Gastrocnemius medialis (tissue), 4 donors: Measurements from ENCODE around the gene PRPF38A.

Experiments used
- CTCF ChIP-seq, 5 experiments: fragments of 450-650 bp in 3 of 5; fragments of 200-600 bp in 2 of 5; sonication (generic) in 2 of 5; IDR thresholded peaks in 4 of 5; conservative IDR thresholded peaks in 1 of 5; 1 replicate in 4 of 5; 2 replicates in 1 of 5; pipeline ENCODE4 v1.5.1; 2016 to 2019; ENCODE audit warnings: antibody characterized with exemption in 5 of 5, mild to moderate bottlenecking in 3 of 5, moderate library complexity in 3 of 5
- POLR2A ChIP-seq, 2 donors: fragments of 450-650 bp; IDR thresholded peaks; one replicate each; pipeline ENCODE4 v1.6.1; 2017; ENCODE audit warnings: antibody characterized with exemption in 2 of 2, mild to moderate bottlenecking in 2 of 2, moderate library complexity in 2 of 2

- no peak for TF ChIP-seq CTCF (IDR thresholded peaks at IDR 0.05 in 4 of 5, conservative IDR thresholded peaks at IDR 0.05 in 1 of 5)
- TF ChIP-seq POLR2A (IDR thresholded peaks at IDR 0.05) = no peak
Observed at GRCh38 chr1:52426371-52426770, 22.0 kb downstream of the PRPF38A start.
